DOHH2 (cell line): Measurements from ENCODE around the gene KIF22.
"Not testable (repeated sequence)": the region's sequence is repeated elsewhere in the genome, so short reads cannot be mapped to it uniquely, and the experiment has no call there.

ENCODE experiments used
- EZH2phosphoT487 ChIP-seq: fragments of 200-600 bp; sonication (generic); IDR thresholded peaks from 2 replicates; pipeline ENCODE4 v1.6.1; 2017; ENCODE audit warnings: borderline replicate concordance, mild to moderate bottlenecking, antibody characterized with exemption, low read length, moderate library complexity, mixed read lengths
- TF ChIP-seq, protein P1 (sequence below): fragments of 200-600 bp; sonication (generic); IDR thresholded peaks from one replicate; pipeline ENCODE4 v1.5.1; 2014; ENCODE audit warnings: antibody characterized with exemption, mild to moderate bottlenecking, low read depth, low read length; ENCODE audit not compliant: poor library complexity, severe bottlenecking

- TF ChIP-seq, protein P1, sequence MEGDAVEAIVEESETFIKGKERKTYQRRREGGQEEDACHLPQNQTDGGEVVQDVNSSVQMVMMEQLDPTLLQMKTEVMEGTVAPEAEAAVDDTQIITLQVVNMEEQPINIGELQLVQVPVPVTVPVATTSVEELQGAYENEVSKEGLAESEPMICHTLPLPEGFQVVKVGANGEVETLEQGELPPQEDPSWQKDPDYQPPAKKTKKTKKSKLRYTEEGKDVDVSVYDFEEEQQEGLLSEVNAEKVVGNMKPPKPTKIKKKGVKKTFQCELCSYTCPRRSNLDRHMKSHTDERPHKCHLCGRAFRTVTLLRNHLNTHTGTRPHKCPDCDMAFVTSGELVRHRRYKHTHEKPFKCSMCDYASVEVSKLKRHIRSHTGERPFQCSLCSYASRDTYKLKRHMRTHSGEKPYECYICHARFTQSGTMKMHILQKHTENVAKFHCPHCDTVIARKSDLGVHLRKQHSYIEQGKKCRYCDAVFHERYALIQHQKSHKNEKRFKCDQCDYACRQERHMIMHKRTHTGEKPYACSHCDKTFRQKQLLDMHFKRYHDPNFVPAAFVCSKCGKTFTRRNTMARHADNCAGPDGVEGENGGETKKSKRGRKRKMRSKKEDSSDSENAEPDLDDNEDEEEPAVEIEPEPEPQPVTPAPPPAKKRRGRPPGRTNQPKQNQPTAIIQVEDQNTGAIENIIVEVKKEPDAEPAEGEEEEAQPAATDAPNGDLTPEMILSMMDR, result not testable (repeated sequence)
- TF ChIP-seq EZH2phosphoT487, result not testable (repeated sequence)
These were observed 29.3 kb upstream of the KIF22 start for GRCh38 chr16:29761280-29761651.
